ENCODE measurements around the gene TMEM37.

Gene TMEM37

GRCh38 chr2:119486196-119486827, 54.7 kb downstream of the TMEM37 start:
- no peak overlapping the region for H3K27ac Mint-ChIP-seq
- TF ChIP-seq, protein P1, sequence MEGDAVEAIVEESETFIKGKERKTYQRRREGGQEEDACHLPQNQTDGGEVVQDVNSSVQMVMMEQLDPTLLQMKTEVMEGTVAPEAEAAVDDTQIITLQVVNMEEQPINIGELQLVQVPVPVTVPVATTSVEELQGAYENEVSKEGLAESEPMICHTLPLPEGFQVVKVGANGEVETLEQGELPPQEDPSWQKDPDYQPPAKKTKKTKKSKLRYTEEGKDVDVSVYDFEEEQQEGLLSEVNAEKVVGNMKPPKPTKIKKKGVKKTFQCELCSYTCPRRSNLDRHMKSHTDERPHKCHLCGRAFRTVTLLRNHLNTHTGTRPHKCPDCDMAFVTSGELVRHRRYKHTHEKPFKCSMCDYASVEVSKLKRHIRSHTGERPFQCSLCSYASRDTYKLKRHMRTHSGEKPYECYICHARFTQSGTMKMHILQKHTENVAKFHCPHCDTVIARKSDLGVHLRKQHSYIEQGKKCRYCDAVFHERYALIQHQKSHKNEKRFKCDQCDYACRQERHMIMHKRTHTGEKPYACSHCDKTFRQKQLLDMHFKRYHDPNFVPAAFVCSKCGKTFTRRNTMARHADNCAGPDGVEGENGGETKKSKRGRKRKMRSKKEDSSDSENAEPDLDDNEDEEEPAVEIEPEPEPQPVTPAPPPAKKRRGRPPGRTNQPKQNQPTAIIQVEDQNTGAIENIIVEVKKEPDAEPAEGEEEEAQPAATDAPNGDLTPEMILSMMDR (IDR thresholded peaks at IDR 0.05), result no peak
- H3K27me3 Mint-ChIP-seq (ENCODE audit: low read depth, poor library complexity), result peaks cover 8% of the 10 kb centered on the region
- H3K9me3 Mint-ChIP-seq, result no peaks in the 10 kb centered on the region
- no peak overlapping the region for H3K4me3 Mint-ChIP-seq
- no peak for DNase-seq
- no peaks in the 10 kb centered on the region for H3K36me3 Mint-ChIP-seq (ENCODE audit: low read depth)
- peaks cover 82% of the 10 kb centered on the region for H3K4me1 Mint-ChIP-seq

DNA sequence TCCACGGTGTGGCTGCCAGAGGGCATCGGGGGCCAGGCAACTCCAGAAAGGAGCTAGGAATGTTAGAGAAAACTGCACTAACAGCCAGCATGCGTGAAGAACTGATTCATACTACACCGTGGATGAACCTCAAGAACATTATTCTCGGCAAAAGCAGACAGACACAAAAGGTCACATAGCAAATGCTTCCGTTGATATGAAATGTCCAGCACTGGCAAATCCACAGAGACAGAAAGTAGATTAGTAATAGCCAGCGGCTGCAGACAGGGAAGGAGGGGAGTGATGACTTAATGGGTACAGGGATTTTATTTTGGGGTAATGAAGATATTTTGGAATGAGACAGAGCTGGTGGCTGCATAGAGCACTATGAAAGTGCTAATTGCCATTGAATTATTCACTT, 55.2 kb downstream of the TMEM37 start:
- TF ChIP-seq, protein P1 (IDR thresholded peaks at IDR 0.05), result no peak
- DNase-seq, result no peak
- Mint-ChIP-seq H3K27me3 (ENCODE audit: low read depth, poor library complexity) (peaks cover 6% of the 10 kb centered on the region), H3K4me3 (no peak overlapping the region), H3K9me3 (no peaks in the 10 kb centered on the region), H3K36me3 (ENCODE audit: low read depth) (no peaks in the 10 kb centered on the region), H3K27ac (no peak overlapping the region), H3K4me1 (peaks cover 82% of the 10 kb centered on the region)

GRCh38 chr2:119487434-119488244, 56.0 kb downstream of the TMEM37 start:
- Mint-ChIP-seq H3K27me3 (ENCODE audit: low read depth, poor library complexity) (peaks cover 6% of the 10 kb centered on the region), H3K4me1 (peaks cover 84% of the 10 kb centered on the region), H3K9me3 (no peaks in the 10 kb centered on the region), H3K4me3 (no peak overlapping the region), H3K27ac (peak overlapping the region; percentile 49), H3K36me3 (ENCODE audit: low read depth) (no peaks in the 10 kb centered on the region)
- no peak for DNase-seq
- TF ChIP-seq, protein P1 (IDR thresholded peaks at IDR 0.05), result no peak
